Measurements from ENCODE around the gene GGN.
A peak's percentile ranks its signal among the peaks of the same experiment; 100 is the strongest.

Gene GGN

DNA sequence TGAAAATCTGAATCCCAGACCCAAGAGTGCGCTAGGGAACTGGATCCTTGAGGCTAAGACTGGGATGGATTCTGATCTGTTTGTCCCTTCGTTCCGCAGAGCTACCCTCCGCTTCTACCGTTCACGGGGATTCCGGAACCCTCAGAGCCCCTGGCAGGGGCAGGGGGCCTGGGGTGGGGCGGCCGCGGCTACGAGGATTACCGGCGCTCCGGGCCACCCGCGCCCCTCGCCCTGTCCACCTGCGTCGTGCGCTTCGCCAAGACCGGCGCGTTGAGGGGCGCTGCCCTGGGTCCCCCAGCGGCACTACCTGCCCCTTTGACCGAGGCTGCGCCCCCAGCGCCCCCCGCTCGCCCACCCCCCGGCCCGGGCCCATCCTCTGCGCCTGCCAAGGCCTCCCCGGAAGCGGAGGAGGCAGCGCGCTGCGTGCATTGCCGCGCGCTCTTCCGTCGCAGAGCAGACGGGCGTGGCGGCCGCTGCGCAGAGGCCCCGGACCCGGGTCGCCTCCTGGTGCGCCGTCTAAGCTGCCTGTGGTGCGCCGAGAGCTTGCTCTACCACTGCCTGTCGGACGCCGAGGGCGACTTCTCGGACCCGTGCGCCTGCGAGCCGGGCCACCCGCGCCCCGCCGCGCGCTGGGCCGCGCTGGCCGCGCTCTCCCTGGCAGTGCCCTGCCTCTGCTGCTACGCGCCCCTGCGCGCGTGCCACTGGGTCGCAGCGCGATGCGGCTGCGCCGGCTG is 7.7 kb upstream of the GGN start:
- H3K4me1 ChIP-seq (ENCODE audit: control insufficient read depth, insufficient read depth, low read length, poor library complexity, severe bottlenecking), result peaks cover 22% of the 10 kb centered on the region
- WGBS, 2 experiments (ENCODE audit: insufficient coverage in 2 of 2), result 97% methylated on average over 73 to 82 of the region's 86 CpGs
- H3K27ac ChIP-seq (ENCODE audit: low read depth, low read length, severe bottlenecking), result no peak overlapping the region
- peaks cover 53% of the 10 kb centered on the region for H3K36me3 ChIP-seq (ENCODE audit: control insufficient read depth, insufficient read depth, low read length)
- H3K9me3 ChIP-seq (ENCODE audit: control insufficient read depth, low read length), result no peaks in the 10 kb centered on the region
- no peak overlapping the region for H3K4me3 ChIP-seq (ENCODE audit: extremely low read depth, insufficient read depth, low read length, poor library complexity, severe bottlenecking)

DNA sequence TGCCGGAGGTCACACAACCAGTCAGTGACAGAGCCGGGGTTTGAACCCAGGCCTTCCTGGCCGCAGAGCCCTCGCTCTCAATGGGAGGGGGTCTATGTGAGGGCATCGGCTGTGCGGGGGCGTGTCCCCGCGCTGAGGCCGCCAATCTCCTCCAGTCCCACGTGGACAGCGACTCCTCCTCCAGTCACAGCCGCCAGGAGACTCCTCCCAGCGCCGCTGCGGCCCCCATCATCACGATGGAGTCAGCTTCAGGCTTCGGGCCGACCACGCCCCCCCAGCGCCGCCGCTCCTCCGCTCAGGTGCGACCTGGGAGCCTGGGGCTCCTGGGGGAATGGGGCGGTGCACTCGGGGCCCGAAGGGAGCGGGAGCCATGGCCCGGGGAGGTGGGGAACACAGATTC is 6.7 kb upstream of the GGN start:
- Histone ChIP-seq H3K4me3 (ENCODE audit: extremely low read depth, insufficient read depth, low read length, poor library complexity, severe bottlenecking) (no peak overlapping the region), H3K9me3 (ENCODE audit: control insufficient read depth, low read length) (no peaks in the 10 kb centered on the region), H3K36me3 (ENCODE audit: control insufficient read depth, insufficient read depth, low read length) (peaks cover 53% of the 10 kb centered on the region), H3K27ac (ENCODE audit: low read depth, low read length, severe bottlenecking) (no peak overlapping the region), H3K4me1 (ENCODE audit: control insufficient read depth, insufficient read depth, low read length, poor library complexity, severe bottlenecking) (peaks cover 19% of the 10 kb centered on the region)
- 82 to 92% methylated on average over 26 to 30 of the region's 30 CpGs for WGBS, 2 experiments (ENCODE audit: insufficient coverage in 2 of 2)

DNA sequence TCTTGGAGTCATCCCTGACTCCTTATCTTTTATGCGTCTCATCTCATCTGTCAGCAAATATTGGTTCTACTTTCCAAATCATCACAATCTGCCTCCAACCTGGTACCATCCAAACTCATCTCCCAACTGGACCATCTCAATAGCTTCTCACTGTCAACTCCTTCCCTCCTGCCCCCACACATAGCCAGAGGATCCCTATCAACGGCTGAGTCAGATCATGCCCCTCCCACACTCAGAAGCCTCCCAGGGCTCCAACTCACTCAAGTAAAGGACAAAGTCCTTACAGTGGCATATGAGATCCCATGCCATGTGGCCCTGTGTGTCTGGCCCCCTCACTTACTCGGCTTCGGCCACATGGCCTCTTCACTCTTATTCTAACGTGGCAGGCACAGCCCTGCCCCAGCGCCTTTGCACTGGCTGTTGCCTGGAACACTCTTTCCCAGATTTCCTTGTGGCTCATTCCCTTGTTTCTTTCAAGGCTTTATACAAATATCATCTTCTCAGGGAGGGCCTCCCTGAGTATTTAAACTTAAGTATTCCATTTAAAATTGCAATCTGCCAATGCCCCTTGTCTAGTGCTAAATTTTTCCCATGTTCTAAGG is 5.0 kb upstream of the GGN start:
- no peaks in the 10 kb centered on the region for H3K9me3 ChIP-seq (ENCODE audit: control insufficient read depth, low read length)
- peaks cover 53% of the 10 kb centered on the region for H3K36me3 ChIP-seq (ENCODE audit: control insufficient read depth, insufficient read depth, low read length)
- no peak overlapping the region for H3K27ac ChIP-seq (ENCODE audit: low read depth, low read length, severe bottlenecking)
- WGBS, 2 experiments (ENCODE audit: insufficient coverage in 2 of 2), result 83 to 88% methylated on average over 6 of the region's 6 CpGs
- peaks cover 15% of the 10 kb centered on the region for H3K4me1 ChIP-seq (ENCODE audit: control insufficient read depth, insufficient read depth, low read length, poor library complexity, severe bottlenecking)
- no peak overlapping the region for H3K4me3 ChIP-seq (ENCODE audit: extremely low read depth, insufficient read depth, low read length, poor library complexity, severe bottlenecking)

DNA sequence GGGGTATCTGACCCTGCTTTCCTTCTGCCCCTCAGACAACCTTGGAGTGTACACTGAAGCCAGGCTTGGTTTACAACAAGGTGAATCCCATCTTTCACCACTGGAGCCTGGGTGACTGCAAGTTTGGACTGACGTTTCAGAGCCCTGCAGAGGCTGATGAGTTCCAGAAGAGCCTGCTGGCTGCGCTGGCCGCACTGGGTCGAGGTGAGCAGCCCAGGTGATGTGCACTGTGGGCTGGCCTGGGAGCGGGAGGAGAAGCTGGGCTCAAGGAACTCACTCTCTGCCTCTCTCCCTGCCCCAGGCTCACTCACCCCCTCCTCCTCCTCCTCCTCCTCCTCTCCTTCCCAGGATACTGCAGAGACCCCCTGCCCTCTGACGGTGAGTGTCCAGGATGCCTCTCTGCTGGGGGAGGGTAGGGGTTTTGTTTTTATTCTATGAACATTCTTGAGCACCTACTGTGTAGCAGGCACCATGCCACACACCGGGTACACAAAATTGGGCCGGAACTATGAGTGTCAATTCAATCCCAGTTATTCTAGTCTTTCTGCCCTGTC is 4.2 kb upstream of the GGN start:
- Histone ChIP-seq H3K36me3 (ENCODE audit: control insufficient read depth, insufficient read depth, low read length) (peaks cover 51% of the 10 kb centered on the region), H3K4me3 (ENCODE audit: extremely low read depth, insufficient read depth, low read length, poor library complexity, severe bottlenecking) (no peak overlapping the region), H3K4me1 (ENCODE audit: control insufficient read depth, insufficient read depth, low read length, poor library complexity, severe bottlenecking) (peaks cover 18% of the 10 kb centered on the region), H3K27ac (ENCODE audit: low read depth, low read length, severe bottlenecking) (no peak overlapping the region), H3K9me3 (ENCODE audit: control insufficient read depth, low read length) (no peaks in the 10 kb centered on the region)
- 73 to 77% methylated on average over 3 to 5 of the region's 8 CpGs for WGBS, 2 experiments (ENCODE audit: insufficient coverage in 2 of 2)

DNA sequence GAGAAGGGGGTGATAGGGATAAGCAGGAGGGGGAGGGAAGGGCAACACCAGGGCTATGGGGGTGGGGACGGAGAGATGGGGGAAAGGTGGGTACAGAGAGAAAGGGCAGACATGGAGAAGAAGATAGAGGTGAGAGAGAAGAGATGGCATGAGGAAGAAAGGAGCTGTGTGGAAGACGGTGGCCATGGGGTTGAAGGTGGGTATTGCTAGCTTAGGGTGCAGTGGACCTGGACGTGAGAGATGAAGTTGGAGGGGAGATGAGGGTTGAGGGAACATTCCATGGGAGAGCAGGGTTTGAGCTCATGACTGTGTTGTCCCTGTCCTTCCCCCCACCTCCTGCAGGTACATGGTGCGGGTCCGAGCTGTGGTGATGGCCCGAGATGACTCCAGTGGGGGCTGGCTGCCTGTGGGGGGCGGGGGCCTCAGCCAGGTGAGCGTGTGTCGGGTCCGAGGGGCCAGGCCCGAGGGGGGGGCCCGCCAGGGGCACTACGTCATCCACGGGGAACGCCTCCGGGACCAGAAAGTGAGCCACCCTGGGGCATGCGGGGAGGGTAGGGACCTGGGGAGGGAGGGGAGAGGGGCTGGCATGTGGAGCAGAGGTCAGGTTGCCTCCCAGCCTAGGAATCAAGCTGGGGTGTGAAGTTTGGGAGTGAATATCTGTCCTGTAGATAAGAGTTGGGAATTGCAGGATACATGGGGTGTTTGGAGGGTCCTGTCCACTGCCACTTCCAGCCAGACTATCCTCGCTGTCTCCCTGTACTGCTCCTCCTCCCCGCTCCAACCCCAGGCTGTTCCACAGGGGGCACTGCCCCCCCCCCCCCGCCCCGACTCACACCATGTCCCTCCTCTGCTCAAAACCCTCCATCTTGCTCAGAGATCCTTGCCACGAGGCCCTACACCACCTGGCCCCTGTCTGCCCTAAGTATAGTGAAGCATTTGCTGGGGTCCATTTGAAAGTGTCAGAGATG is 2.4 kb upstream of the GGN start:
- WGBS, 2 experiments (ENCODE audit: insufficient coverage in 2 of 2), result 39 to 40% methylated on average over 5 to 12 of the region's 22 CpGs
- H3K9me3 ChIP-seq (ENCODE audit: control insufficient read depth, low read length), result no peaks in the 10 kb centered on the region
- H3K36me3 ChIP-seq (ENCODE audit: control insufficient read depth, insufficient read depth, low read length), result peaks cover 46% of the 10 kb centered on the region
- peak overlapping the region; percentile 68 for H3K4me3 ChIP-seq (ENCODE audit: extremely low read depth, insufficient read depth, low read length, poor library complexity, severe bottlenecking)
- H3K4me1 ChIP-seq (ENCODE audit: control insufficient read depth, insufficient read depth, low read length, poor library complexity, severe bottlenecking), result peaks cover 19% of the 10 kb centered on the region
- H3K27ac ChIP-seq (ENCODE audit: low read depth, low read length, severe bottlenecking), result no peak overlapping the region

DNA sequence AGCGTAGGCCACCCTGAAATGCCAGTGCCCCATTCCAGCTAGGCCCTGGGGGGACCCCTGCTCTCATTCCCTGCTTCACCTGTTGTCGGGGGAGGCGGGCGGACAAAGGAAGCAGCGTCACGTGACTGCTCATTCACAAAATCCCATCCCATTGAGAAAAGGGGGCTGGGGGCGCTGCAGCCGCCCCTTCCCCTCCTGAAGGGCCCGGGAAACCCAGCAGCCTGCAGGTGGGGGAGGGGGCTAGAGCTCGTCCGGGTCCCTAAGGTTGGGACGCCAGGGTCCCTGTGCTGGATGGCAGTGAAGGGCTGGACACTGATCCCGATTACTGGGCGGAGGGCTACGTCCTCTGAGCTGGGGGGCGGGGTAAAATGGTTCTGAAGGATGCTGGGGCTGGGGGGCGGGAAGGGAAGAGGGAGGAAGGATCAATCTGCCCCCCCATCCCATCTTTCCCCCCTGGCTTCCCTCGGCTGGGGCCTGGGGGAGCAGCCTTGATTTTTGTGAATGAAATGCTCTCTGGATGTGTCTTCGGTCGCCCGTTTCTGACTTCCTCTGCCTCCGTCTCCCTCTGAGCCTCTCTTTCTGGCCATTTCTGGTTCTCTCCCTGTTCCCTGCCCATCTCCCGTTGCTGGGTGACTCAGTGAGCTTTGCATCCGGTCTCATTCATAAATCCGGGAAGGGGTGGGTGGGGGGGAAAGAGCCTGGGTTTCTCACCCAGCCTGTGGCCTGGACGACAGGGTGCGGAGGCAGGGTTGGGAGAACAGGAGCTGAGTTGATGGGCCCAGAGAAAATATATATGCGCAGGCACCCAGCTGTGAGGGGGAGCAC is 1.5 kb upstream of the GGN start:
- peak overlapping the region; percentile 86 for H3K27ac ChIP-seq (ENCODE audit: low read depth, low read length, severe bottlenecking)
- peaks cover 41% of the 10 kb centered on the region for H3K36me3 ChIP-seq (ENCODE audit: control insufficient read depth, insufficient read depth, low read length)
- 4 to 18% methylated on average over 5 of the region's 28 CpGs for WGBS, 2 experiments (ENCODE audit: insufficient coverage in 2 of 2)
- H3K4me1 ChIP-seq (ENCODE audit: control insufficient read depth, insufficient read depth, low read length, poor library complexity, severe bottlenecking), result peaks cover 19% of the 10 kb centered on the region
- peak overlapping the region; percentile 68 for H3K4me3 ChIP-seq (ENCODE audit: extremely low read depth, insufficient read depth, low read length, poor library complexity, severe bottlenecking)
- no peaks in the 10 kb centered on the region for H3K9me3 ChIP-seq (ENCODE audit: control insufficient read depth, low read length)

DNA sequence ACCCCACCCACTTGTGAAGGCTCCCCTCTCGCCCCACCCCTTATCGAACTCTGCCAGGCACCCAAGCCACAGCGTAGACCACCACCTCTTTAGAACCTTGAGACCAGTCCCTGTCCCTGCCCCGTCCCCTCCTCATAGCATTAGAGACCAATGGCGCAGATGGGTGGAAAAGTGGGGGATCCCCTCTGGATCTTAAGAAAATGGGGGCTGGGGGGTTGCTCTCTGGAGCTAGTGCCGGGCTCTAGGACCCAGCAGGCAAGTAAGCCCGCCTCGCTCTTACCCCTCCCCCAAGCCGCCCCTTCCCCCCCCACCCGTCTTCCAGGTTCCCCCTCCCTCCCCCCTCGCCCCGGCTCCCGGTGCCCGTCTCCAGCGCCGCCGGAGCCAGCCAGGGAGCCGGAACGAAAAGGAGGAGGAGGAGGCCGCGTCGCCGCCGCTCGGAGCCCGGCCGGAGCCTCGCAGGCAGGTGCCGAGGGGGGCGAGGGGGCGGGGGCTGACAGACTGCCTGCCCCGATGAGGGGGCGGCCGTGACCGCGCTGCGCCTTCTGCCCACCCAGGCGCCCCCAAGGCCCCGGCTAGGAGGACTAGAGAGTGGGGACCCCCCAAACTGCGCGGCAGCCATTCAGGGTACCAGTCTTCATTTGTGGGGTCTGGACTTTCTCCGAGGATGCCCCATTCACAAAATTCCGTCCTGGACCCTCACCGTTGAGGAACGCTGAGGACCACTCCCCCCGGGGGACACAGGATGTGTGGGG is 691 bp upstream of the GGN start, which contains the start of gene SPRED3:
SPRED3 (plus strand) TSS at position 349 of the 752 bp plus-strand sequence. CDS start 1,606 bp downstream, outside the sequence.
- H3K9me3 ChIP-seq (ENCODE audit: control insufficient read depth, low read length), result no peaks in the 10 kb centered on the region
- peaks cover 41% of the 10 kb centered on the region for H3K36me3 ChIP-seq (ENCODE audit: control insufficient read depth, insufficient read depth, low read length)
- 0% methylated on average over 21 of the region's 46 CpGs for WGBS, 2 experiments (ENCODE audit: insufficient coverage in 2 of 2)
- peaks cover 19% of the 10 kb centered on the region for H3K4me1 ChIP-seq (ENCODE audit: control insufficient read depth, insufficient read depth, low read length, poor library complexity, severe bottlenecking)
- peak within 1 kb of the TSS; percentile 68 for H3K4me3 ChIP-seq (ENCODE audit: extremely low read depth, insufficient read depth, low read length, poor library complexity, severe bottlenecking)
- peak within 1 kb of the TSS; percentile 86 for H3K27ac ChIP-seq (ENCODE audit: low read depth, low read length, severe bottlenecking)

DNA sequence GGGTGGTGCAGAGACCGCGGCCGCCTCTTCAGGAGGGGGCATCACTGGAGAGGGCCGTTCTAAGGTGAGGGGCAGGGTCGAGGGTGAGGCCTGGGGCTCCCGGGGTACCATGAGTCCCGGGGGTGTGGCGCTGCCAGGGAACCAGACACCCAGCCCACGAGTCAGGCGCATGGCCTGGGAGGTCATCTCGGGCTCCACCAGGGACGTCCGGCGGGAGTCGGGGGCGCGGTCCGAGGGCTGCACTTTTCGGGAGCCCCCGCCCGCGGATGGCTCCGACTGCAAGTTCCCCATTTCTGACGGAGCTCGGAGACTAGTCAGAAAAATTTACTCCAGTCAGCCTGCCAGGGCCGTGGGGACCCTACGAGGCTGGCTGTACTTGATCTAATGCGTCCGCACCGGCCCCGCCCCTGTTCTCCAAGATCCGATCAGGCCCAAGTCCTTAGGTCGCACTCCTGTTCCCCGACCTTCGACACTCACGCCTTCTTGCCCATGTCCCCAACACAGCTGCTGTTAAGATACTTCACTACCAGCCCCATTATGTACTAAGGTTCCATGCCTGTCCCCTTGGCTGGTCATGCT is 774 bp downstream of the GGN start:
- peak overlapping the region; percentile 40 for H3K4me3 ChIP-seq (ENCODE audit: extremely low read depth, insufficient read depth, low read length, poor library complexity, severe bottlenecking)
- H3K9me3 ChIP-seq (ENCODE audit: control insufficient read depth, low read length), result no peaks in the 10 kb centered on the region
- H3K4me1 ChIP-seq (ENCODE audit: control insufficient read depth, insufficient read depth, low read length, poor library complexity, severe bottlenecking), result peaks cover 15% of the 10 kb centered on the region
- 68 to 74% methylated on average over 33 to 34 of the region's 36 CpGs for WGBS, 2 experiments (ENCODE audit: insufficient coverage in 2 of 2)
- H3K36me3 ChIP-seq (ENCODE audit: control insufficient read depth, insufficient read depth, low read length), result peaks cover 41% of the 10 kb centered on the region
- H3K27ac ChIP-seq (ENCODE audit: low read depth, low read length, severe bottlenecking), result peak overlapping the region; percentile 61

DNA sequence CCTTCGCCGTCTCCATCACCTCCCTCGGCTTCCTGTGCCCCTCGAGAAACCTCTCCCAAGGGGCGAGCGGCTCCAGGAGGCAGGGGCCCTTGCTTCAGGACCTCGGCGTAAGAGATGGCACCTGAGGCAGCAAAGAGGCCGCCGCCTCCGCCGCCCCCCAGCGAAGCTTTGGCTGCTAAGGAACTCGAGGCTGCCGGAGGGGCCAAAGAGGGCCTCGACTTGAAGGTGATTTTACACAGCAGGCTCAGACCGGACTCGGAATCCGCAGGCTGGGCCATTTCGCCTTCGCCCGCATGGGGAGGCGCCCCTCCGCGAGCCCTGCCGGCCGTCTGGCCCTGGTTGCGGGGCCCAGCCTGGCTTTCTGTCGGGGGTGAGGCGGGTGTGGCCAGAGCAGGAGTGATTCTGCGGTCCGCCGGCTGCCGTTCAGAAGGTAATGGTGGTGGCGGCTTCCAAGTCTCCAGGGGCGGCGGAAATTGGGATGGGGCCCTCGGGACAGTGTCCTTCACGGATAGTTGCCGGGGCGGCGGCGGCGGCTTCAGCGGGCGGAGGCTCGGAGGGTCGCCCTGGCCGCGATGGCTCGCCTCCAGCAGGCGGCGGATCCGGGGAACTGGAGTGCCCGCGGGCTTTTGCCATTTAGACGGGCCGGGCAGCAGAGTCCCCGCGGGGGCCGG is 1.4 kb downstream of the GGN start:
- Histone ChIP-seq H3K36me3 (ENCODE audit: control insufficient read depth, insufficient read depth, low read length) (peaks cover 43% of the 10 kb centered on the region), H3K4me3 (ENCODE audit: extremely low read depth, insufficient read depth, low read length, poor library complexity, severe bottlenecking) (no peak overlapping the region), H3K27ac (ENCODE audit: low read depth, low read length, severe bottlenecking) (no peak overlapping the region), H3K9me3 (ENCODE audit: control insufficient read depth, low read length) (no peaks in the 10 kb centered on the region), H3K4me1 (ENCODE audit: control insufficient read depth, insufficient read depth, low read length, poor library complexity, severe bottlenecking) (peaks cover 13% of the 10 kb centered on the region)
- WGBS, 2 experiments (ENCODE audit: insufficient coverage in 2 of 2), result 79 to 83% methylated on average over 55 to 58 of the region's 61 CpGs

Measured in mesodermal cell (in vitro differentiated cells).